GM21367 (cell line): ENCODE measurements around the gene SMURF1.

ENCODE experiments used
- ATAC-seq: cut with Tn5 transposase; IDR thresholded peaks from one replicate; pipeline ENCODE4 v1.9.1; 2021; ENCODE audit not compliant: unreplicated experiment

SMURF1 gene

GRCh38 chr7:99031496-99031895 is 112.4 kb downstream of the SMURF1 start:
- no peak for ATAC-seq

DNA sequence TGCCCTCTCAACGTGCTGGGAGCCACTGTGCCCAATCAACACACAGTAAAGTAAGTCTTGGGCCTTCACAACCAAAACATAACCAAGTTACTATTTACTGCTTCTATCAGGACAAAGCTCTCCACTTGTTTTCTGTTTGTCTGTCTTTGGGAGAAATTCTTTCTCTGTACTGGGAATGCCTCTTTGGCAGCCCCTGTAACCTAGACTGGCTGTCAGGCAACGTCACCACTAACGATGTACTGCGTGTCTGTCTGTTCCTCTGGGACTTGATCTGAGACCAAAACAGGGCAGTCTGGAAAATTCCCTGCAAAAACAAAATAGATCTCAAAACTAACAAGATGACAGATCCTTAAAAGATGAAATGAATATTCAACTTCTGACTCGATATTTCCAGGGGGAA is 113.0 kb downstream of the SMURF1 start:
- no peak for ATAC-seq

DNA sequence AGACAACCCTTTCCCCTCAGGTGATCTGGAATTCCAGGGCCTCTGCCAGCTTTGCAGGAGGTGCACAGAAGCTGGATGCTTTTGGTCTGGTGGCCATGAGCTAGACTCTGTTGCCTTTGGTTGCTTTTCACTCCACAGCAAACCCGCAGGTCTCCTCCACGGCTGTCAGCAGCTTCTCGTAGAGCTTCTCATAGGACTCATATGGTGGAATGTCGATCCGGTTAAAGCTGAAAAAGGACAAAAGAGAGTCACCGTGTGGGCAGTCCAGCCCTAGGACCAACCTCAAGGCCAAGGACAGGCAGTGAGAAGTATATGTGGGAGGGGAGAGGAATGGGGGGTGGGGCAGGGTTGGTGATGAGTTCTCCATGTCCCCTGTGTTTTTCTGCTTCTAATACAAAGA is 113.5 kb downstream of the SMURF1 start:
- no peak for ATAC-seq

DNA sequence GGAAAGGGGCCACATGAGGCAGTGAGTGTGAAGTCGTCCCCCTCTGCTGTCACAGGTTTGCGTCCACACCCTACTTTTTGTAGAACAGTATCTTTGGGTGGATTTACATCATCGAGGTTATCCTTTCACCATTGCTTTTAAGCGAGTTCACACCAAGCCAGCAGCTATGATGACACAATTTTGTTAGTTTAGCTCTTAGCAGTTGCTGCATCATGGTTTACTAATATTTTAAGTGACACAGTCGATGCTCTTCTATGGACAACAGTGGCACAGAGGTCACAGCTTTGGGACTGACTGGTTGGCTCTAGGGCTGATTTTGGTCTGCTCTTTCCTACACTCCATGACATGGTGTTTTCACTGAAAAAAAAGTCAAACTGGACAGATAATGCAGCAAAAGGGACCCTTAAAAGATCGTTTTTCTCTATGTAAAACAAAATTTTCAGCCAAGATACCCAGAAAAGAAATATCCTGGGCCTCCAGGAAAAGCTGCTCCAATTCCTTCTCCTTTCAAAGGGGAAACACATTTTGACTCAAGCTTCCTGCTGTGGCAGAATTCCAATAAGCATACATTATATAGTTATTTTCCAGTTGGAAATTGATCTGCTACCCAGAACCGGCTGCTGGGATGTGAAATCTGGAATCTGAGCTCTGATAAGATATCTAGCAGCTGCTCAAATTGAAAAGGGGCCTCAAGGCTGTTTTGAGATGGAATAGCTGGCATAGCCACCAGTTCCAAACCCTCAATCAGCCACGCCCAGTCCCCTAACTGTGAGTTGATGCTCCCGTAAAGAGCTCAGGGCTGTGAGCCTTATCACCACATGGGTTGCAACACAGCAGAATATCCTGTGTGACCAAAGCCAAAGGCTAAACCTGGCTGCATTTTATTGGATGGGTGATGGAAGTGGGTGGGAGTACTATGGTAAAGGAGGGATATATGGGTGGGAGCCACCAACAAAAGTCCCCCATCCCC is 114.2 kb downstream of the SMURF1 start:
- no peak for ATAC-seq

GRCh38 chr7:99028261-99028973 is 115.5 kb downstream of the SMURF1 start:
- ATAC-seq = no peak

DNA sequence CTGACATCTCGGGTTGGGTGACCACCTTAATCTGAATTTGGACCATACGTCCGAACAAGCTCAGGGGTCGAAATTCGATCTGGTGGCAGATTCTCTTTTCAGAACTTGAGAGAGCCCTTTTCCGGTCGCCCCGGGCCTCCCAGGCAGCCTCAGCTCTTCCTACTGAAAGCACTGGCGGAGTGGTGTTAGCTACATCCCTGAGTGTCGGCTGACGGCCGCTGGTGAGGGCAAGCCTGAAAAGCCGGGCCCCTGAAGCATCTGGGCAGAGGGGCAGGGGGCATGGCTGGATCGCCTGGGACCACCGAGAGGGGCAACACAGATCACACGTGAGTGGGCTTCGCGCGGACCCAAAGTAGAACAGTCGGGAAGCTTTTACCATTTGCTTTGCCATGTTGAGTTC is 116.1 kb downstream of the SMURF1 start:
- ATAC-seq = no peak

DNA sequence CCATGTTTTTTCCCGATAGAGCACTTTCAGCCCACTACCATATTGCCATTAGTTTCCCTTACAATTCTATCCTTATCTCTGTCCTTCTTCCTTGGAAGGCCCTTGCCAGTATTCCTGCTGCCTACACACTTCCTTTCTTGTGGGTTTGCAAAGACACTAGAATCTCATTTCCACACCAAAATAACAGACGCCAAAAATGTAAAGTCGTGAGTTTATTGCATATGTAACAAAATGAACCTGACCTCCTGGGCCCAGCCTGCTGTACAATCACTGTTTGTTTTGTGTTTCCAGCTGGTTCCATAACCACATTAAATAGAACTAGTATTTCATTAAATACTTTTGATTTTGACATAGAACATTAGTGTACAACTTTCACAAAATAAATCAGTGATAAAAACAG is 116.7 kb downstream of the SMURF1 start:
- ATAC-seq = no peak

DNA sequence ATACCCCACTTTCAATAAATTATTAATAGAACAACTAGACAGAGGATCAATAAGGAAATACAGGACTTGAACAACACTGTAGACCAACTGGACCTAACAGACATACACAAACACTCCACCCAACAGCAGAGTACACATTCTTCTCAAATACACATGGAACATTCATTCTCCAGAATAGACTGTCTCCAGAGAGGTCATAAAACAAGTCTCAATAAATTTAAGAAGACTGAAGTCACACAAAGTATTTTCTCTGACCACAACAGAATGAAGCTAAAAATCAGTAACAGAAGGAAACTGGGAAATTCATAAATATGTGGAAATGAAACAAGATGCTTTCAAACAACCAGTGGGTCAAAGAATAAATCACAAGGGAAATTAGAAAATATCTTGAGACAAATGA is 119.8 kb downstream of the SMURF1 start:
- no peak for ATAC-seq

DNA sequence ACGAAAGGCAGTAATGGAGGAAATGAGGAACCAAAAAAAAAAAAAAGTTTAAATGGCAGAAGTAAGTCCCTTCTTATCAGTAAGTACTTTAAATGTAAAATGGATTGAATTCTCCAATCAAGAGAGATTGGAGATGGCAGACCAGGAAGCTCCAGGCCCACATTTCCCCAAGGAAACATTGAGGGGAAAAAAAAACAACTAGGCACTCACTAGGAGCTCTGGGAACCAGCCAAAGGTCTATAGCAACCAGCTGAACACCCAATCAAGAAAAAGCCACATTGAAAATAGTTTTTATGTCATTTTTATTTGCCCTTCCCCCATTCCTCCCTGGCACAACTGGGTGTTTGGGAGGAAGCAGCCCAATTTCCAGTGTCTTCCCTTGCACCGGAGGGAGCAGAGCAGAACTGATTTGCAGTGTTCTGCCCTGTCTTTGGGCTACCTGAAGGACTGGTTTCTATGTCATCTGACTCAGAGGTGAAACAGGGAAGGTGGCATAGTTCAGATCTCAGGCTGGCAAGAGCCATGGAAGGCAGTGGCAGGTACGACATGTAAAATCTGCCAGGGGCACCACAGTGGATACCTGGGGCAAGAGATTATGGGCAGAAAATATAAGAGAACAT is 121.9 kb downstream of the SMURF1 start:
- ATAC-seq = no peak

- ATAC-seq = no peak
These were observed 123.5 kb downstream of the SMURF1 start for GRCh38 chr7:99020413-99020715.

GRCh38 chr7:99019523-99020412 is 124.1 kb downstream of the SMURF1 start:
- ATAC-seq = no peak

GRCh38 chr7:99016196-99016595 is 127.7 kb downstream of the SMURF1 start:
- no peak for ATAC-seq

- ATAC-seq = no peak
These were observed 129.6 kb downstream of the SMURF1 start for GRCh38 chr7:99014113-99014985.

DNA sequence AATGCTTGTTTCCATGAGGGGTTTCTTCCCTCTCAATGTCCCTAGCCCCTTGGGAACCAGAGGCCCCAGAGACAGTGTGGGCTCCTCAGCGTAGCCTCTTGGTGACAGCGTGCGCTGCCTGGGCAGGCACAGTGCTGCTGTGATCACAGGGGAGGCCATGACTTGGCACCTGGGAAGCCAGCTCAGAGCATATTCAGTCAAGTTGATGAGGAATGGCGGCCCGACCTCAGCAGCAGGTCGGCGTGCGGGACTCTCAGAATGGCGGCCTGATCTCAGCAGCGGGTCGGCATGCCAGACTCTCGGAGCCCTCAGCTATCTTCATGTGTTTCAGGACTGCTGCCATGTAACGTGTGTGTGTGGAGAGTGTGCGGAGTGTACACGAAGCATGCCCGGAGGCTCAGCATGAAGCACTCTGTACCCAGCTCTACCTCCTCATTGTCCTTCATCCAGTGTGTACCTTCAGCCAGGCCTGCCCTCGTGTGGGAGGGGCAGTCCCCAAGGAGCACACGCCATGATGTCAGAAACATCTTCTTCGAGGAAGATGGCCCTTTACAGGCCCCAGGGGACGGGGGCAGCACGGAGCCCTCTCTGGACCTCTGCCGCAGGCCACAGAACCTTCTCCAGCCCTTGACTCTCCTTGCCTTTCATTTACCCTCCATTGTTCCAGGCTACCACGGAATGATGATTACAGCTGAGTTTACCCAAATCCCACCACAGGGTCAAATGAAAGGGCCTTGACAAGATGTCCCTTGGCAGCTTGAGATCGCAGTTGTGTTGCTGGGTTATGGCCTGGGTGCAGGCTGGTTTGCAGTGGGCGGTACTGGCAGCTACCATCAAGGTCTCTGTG is 130.4 kb downstream of the SMURF1 start:
- no peak for ATAC-seq

DNA sequence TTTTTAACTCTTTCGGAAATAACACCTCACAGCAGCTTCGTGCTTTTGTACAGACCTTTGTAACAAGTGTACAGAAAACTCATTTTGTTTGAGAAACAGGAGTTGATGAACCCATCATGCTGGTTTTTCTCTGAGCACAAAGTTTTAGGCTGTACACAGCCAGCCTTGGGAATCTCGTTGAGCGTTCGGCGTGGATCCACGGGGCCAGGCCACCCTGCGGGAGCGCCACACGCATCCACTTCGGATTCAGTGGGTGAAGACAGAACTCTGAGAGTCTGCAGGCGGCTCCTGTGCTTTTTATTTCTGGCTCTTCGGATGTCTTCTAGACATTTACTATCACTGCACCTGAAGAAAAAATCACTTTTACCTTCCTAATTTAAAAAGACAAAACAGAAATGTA is 131.2 kb downstream of the SMURF1 start:
- no peak for ATAC-seq

DNA sequence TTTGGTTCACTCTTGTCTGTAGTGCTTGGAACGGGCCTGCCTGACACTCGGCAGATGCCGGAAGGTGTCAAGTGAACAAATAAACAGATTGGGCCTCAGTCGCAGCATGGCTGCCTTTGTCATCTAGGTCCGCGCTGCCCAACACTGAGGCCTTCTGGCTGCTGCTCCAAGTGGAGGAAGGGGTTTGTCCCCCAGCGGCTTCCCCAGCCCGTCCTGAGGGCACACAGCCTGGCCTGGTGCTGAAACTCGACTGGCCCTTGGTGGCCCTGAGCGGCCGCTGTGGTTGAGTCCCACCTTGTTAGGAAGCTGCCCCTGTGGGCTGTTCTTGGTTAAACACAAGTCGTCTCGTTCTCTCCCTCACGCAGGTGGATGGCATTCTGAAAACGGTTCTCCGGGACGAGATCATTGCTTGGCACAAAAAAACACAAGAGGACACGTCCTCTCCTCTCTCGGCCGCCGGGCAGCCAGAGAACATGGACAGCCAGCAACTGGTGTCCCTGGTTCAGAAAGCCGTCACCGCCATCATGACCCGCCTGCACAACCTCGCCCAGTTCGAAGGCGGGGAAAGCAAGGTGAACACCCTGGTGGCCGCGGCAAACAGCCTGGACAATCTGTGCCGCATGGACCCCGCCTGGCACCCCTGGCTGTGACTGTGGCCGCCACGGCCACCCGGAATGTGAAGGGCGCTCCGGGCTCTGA is 132.1 kb downstream of the SMURF1 start:
- no peak for ATAC-seq

DNA sequence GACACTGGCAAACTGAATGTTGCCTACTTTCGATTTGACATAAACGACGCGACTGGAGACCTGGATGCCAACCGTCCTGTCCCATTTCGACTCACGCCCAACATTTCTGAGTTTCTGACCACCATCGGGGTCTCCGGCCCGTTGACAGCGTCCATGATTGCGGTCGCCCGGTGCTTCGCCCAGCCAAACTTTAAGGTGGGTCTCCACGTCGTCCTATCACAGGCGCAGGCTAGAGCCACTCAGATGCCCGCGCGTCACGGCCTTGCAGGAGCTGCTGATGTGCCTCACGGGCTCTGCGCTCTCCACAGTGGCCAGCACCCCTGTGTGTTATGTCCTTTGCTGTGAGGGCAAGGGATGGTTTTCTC is 132.6 kb downstream of the SMURF1 start:
- no peak for ATAC-seq

GRCh38 chr7:99010281-99010680 is 133.6 kb downstream of the SMURF1 start:
- no peak for ATAC-seq
